ENCODE results near the gene LYAR.
A peak's percentile ranks its signal among the peaks of the same experiment; 100 is the strongest.

Gene LYAR, protein sequence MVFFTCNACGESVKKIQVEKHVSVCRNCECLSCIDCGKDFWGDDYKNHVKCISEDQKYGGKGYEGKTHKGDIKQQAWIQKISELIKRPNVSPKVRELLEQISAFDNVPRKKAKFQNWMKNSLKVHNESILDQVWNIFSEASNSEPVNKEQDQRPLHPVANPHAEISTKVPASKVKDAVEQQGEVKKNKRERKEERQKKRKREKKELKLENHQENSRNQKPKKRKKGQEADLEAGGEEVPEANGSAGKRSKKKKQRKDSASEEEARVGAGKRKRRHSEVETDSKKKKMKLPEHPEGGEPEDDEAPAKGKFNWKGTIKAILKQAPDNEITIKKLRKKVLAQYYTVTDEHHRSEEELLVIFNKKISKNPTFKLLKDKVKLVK

DNA sequence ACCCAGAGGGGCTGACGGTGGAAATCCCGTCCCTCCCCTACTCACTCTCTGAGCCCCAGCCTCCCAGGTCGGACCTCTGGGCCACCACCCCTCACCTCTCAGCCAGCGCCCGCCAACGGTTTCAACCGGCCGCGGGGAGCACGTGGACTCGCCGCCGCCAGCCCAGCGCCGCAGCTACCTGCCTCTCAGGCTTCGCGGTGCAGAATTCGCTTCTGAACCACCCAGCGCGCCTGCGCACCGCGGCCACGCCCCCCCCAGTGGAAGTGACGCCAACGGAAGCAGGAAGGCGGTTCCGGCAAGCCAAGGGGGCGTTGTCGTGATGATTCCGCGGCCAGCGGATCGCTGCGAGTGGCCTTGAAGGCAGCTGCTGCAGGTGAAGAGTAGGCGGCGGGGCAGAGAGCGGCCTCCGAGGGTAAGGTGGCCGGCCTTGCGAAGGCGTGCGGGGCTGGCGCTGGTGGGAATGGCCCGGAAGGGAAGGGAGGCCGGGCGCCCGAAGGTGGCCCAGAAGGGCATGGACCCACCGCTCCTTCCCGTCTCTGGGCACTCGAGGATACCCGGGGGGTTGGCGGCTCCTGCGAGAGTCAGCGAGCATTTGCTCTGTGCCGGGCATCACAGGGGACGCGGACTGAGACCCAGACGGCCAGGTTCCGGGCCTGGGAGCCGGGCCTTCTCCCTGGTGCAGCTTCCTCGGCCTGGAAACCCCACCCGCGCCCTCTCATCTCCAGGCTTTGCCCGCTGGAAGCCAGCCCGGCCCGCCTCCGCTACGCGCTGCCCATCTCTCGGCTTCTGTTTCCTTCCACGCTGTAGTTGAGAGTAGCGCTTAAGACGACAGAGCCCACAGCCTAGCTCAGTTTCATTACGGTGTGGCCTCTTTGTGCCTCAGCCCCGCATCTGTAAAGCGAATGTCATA, at the start of gene LYAR, which contains the start of gene ZBTB49:
Gene LYAR (minus strand): TSS at position 214 of the 910 bp plus-strand sequence. CDS start 6,412 bp downstream, outside the sequence.
Gene ZBTB49 (plus strand): TSS at position 311 of the 910 bp plus-strand sequence. CDS start 9,695 bp downstream, outside the sequence.
- DNase-seq (ENCODE audit: low spot score) = peak; percentile 94

DNA sequence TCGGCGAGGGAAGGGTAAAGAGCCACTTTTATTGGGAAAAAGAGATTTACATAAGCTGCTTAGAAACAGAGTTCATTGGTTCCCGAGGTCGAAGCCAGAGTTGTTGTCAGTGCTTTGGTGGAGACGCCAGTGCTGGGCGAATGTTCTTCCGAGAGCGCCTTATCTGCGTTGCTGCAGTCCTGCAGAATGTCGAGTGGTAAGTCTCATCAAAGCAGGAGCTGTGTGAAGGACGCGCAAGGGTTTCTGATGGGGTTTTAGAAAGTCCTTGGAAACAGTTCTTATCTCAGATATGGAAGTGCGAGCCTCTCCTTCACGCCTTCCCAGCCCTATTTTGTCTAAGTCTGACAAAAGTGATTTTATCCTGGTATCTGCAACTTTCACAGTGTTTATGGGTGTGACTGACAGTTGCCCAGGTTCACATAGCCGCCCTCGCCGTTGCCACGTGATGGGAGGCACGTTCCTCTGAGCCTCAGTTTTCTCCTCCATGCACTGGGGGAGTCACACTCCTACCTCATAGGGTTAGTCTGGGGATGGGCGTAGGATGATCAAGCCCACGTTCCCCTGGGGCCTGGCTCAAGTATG, 49.6 kb upstream of the LYAR start:
- DNase-seq (ENCODE audit: low spot score) = no peak

DNA sequence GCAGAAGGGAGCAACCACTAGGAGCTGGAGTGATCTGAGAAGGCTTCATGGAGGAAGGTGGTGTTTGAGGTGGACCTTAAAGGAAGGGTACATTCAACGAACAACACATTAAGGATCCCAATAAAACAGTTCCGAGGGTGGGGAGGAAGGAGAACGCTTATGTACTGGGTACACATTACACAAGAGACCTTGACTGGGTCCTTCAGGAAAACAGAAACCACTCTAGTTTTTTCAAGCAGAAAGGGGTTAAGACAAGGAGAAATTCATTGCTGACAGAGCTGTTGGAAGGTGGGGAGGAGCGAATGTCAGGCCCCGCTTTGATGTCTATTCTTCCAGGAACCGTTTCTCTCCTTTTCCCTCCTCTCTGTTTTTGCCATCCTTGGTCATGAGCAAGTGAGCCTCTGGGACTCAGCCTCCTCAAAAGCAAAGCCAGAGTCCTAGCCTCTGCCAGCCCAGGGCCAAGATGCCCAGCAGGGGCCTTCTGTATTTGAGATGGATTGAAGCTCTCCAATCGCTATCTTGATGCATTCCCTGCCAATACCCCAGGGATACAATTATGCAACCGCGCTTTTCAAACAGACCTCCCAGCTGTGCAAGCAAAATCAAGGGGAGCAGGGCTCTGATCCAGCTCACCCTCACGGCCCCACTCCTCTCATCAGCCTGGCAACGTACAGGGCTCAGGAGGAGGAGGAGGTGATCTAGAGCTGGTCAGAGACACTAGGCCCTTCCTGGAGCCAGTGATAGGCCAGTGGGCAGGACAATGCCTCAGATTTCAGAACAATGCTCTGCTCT, 48.5 kb upstream of the LYAR start:
- DNase-seq (ENCODE audit: low spot score) = no peak

DNA sequence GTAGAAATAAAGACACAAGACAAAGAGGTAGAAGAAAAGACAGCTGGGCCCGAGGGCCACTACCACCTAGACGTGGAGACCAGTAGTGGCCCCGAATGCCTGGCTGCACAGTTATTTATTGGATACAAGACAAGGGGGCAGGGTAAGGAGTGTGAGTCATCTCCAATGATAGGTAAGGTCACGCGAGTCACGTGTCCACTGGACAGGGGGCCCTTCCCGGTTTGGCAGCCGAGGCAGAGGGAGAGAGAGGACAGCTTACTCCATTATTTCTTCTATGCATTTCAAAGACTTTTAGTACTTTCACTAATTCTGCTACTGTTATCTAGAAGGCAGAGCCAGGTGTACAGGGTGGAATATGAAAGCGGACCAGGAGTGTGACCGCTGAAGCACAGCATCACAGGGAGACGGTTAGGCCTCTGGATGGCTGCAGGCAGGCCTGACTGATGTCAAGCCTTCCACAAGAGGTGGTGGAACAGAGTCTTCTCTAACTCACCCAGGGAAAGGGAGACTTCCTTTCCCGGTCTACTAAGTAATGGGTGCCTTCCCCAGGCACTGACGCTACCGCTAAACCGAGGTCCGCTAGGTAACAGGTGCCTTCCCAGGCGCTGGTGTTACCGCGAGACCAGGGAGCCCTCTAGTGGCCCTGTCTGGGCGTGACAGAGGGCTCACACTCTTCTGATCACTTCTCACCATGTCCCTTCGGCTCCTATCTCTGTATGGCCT, 45.0 kb upstream of the LYAR start:
- DNase-seq (ENCODE audit: low spot score) = peak; percentile 73

DNA sequence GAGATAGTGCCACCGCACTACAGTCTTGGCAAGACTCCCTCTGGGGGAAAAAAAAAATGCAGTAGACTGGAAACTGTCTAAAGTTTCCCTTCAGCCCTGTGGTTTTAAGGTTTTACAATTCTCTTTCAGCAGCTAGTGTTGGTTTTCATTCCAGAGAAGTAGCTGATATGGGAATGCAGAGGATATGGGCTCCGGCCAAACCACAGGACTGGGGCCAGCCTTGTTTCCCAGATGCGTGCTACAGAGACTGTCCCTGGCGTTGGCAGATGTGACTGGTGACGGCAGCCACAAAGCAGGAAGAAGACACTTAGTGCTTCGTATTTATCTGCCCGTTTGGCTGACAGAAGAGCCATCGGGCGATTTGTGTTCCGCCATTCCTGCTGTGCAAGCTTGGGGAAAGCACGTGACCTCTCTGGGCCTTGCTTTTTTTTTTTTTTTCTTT, 43.3 kb upstream of the LYAR start:
- DNase-seq (ENCODE audit: low spot score) = peak; percentile 30

DNA sequence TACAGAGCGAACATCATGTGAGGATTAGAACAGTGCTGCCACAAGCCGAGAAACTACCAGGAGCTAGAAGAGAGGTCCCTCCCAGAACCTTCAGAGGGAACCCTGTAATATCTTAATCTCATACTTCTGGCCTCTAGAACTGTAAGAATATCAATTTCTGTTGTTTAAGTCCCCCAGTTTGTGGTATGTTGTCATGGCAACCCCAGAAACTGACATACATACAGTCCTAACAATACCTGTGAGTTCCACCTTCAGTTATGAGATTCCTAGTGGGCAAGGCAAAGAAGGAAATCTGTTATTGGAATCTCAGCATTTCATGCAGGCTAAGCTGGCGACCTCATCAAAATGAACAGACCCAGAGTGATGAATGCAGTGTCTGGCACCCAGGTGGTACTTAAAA, 42.6 kb upstream of the LYAR start:
- DNase-seq (ENCODE audit: low spot score) = no peak

DNA sequence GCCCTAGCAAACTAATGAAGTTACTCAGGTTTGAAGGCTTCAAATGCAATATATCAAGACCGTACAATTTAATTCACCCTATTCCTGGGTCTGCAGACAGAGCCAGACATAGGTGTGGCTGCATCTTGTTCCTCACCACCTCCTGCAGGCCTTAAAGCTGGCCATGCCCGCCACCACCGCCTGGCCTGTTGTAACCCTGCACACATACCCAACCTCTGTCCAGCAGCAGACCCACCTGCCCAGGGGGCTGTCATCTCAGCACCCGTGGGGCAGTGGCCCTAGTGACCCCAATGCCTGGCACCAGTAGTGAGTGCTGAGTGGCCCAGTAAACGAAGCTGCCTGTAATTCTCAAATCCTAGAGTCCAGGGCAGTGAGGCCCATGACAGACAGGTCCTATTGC, 40.8 kb upstream of the LYAR start:
- DNase-seq (ENCODE audit: low spot score) = no peak

DNA sequence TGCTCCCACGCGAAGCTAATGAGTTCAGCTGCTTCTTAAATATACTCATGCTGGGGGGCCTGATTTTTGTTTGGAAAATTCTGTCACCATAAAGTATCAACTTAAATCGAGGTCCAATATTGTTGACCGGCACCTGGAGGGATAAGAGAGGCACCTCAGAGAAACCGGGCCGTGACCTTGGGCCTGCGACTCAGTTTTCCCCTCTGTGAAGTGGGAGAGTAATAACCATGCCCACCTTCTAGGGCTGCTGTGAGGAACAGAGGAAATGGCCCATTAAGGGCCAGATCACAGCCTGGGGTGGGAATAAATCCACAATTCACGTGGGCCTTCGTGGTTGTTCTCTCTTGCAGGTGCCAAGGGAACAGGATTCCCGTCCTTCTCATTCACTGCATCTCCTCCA, 39.5 kb upstream of the LYAR start:
- no peak for DNase-seq (ENCODE audit: low spot score)

DNA sequence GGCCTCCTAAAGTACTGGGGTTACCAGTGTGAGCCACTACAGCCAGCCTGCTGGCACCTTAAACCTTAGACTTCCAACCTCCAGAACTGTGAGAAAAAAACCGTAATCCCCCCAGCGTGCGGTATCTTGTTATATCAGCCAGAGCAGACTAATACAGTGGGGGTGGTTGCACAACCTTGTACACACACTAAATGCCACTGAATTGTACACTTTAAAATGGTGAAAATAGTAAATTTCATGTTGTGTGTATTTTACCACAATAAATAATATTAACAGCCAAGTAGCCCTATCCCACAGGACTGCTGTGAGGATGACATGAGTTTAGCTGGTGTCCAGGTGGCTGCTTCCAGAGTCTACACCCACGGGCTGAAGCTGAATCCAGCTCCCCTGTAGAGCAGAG, 38.9 kb upstream of the LYAR start:
- no peak for DNase-seq (ENCODE audit: low spot score)

DNA sequence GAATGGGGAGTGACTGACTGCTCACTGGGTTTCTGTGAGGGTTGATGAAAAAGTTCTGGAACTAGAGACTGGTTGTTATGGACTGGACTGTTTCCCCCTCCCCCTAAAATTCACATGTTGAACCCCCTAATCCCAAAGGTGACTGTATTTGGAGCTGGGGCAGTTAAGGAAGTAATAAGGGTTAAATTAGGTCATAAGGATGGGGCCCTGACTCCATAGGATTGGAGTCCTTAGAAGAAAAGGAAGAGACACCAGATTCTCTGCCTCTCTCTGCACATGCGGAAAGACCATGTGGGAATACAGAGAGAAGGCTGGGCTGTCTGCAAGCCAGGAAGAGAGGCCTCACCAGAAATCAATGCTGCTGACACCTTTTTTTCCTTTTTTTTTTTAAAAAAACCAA, 38.3 kb upstream of the LYAR start:
- DNase-seq (ENCODE audit: low spot score) = no peak

DNA sequence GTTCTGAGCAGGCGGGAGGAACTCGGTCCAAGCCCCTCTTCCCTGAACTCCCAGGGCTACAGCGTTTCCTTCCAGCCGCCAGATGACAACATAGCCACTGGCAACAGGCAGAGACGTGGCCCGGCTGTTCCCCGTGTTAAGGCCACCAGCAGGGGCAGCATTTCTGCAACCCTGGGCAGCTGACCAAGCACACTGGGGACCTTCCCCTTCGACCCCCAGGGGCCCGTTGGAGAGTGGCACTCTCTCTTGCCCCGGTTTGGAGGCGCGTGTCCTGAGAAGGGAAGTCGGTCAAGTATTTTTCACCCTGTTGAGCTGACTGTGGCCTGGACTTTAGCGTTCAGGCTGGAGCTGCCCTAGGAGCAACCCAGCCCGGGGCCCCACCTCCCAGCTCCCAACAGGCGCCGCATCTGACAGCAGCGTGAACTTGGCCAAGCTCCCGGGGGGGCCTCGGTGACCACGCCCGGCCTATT, 37.7 kb upstream of the LYAR start:
- no peak for DNase-seq (ENCODE audit: low spot score)

DNA sequence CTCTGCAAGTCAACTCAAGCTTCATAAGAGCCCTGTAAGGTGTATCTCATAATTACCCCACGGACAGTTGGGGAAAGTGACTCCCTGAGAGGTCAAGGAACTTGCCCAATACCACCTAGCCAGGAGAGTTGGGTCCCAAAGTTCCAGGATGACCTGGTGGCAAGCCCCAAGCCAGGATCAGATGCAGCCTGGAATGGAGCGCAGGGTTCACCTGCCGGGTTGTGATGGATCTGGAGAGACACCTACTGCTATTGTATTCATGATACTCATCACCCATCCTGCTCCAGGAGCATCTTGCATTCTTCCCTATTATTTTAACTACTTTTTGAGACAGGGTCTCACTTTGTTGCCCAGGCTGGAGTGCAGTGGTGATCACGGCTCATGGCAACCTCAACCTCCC, 36.2 kb upstream of the LYAR start:
- no peak for DNase-seq (ENCODE audit: low spot score)

DNA sequence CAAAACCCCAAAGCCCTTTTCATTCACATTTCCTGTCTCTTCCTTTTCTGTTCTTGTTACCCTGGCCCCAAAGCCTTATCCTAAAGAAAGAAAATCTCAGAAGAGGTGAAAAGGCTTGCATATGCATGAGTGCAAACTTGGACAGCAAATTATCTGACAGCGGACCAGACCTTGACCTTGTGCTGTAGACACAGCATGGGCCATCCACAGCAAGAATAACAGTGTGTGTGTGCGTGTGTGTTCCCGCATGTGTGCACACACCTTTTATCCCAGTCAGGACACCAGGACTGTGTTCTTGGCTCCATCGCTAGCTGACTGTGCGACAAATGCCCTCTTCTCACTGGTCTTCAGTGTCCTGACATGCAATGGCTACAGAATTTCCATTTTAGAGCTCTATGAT, 35.4 kb upstream of the LYAR start:
- no peak for DNase-seq (ENCODE audit: low spot score)

DNA sequence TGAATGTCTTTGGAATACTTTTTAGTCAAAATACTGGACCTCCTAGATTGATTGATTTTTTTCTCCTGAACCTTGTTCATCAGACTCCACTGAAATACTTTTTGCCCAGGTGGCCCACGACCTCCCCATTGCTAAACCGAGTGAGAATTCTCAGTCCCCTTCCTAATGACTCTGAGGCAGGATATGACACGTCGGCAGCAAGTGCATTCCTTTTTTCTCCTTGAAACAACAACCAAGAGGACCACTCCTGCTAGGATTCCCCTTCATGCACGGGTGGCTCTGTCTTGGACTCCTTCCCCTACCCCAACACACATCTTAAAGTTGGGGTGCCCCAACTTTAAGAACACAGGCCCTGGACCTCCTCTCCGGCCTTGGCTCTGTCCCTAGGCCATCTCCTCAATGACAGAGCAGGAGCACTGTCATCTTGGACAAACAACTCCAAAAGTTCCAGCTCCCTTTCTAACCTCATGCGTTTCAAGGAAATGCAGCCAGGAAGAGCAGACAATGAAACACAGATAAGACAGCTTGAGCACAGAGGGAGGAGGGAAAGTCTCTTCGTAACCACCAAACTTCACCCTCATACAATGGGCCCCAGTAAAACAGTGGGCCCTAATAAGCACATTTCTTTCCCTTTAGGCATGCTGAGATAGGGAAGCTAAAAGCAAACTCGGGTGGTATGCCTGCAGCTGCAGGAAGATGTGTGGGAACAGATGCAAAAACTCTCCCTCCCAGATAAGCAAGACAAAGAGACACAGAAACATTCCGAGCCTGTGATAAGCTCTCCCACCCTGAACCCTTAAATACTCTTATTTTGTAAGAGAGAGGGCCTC, 34.0 kb upstream of the LYAR start:
- peak; percentile 36 for DNase-seq (ENCODE audit: low spot score)

DNA sequence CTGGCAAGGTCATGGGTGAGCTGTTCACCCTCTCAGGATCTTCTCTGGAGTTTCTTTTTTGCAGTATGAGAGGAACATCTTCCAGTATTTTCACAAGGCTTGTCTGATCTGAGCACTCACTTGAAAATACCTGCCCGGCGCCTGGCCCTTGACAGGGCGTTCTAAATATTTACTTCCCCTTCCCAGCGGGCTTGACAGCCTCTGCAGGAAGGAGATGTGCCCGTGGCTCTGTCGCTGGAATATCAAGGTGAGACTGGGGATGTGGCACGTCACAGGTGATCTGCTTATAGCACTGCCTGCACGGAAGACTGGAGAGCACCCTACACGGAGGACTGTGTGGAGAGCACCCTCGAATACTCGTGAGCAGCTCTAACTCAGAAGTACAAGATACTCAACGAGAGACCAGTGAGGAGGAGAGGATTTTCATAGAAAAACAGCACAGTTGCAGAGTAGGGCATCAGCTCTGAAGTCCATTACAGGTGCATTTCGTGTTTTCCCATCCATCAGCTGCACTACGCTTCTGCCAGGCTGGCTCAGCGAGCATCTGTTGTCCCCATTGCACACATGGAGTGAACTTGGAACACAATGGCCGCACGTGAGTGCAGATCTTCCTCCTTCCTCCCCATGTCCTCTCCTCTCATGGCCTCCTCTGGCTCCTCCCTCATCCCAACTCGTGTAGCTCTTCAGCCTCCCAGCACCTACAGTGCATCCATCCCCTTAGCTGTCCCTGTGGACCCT, 32.2 kb upstream of the LYAR start:
- no peak for DNase-seq (ENCODE audit: low spot score)

DNA sequence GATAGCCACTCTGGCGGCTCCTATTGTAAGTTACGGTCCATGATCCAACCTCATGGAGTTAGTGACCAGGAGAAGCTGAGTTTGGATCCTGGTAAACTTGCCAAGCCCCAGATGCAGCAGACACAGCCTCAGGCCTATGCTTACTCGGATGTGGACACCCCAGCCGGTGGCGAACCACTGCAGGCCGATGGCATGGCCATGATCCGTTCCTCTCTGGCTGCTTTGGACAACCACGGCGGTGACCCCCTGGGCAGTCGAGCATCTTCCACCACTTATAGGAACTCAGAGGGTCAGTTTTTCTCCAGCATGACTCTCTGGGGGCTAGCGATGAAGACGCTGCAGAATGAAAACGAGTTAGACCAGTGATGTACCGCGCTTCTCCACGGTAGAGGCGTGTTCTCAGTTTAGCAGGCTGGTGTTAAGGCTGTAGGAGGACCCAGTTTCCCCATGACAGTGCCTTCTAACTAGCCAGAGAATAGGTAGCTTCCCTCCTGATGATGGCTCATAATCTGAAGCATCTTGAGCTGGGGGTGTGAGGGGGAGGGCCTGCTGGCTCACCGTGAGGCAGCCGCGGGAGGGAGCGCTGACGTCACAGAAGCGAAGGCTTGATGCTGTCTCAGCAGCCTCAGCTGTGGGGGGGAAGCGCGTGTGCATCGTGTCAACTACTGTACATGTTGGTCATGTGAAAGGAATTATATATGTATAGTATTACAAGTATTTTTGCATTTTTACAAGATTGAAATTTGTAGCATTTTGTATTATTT, 31.2 kb upstream of the LYAR start:
- no peak for DNase-seq (ENCODE audit: low spot score)

DNA sequence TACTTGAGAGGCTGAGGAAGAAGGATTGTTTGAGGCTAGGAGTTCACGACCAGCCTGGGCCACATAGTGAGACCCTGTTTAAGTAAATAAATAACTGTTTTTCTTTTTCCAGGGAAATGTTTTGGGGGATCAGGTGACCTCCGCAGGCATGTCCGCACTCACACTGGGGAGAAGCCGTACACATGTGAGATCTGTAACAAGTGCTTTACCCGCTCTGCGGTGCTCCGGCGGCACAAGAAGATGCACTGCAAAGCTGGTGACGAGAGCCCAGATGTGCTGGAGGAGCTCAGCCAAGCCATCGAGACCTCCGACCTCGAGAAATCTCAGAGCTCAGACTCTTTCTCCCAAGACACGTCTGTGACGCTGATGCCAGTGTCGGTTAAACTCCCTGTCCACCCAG, 30.6 kb upstream of the LYAR start:
- no peak for DNase-seq (ENCODE audit: low spot score)

DNA sequence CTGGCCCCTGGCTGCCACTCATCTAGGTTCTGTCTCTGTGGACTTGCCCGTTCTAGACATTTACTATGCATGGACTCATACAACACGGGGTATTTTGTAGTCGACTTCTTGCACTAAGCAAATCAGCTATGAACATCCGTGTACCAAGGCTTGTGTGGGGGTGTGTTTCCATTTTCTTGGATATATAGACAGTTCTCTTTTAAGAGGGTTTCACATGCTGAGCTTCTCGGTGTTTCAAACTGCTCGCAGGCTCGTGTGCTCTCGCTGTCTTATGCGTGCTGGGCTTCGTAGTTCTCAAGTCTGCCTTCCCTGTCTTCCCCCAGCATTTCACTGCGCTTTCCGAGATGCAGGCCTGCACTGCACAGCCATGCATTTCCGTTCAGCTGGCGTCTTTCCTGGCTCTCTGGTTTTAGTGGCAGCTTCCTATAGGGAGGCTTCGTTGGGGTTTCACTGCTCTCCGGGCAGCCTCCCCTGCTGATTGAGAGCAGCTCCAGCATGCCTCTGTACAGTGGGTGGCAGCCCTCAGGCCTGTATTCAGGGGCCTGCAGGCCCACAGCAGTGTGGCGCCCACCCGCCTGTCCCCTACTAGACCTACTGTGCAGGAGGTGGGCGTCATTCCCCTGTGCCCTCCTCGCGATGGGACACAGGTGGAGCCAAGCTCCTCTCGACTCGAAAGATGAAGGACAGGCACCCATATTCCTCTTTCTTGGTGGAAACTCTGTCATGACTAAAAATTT, 27.7 kb upstream of the LYAR start:
- no peak for DNase-seq (ENCODE audit: low spot score)
